Stimulated activated CD8-positive, alpha-beta memory T cell treated with anti-CD3 and anti-CD28 coated beads, Interleukin-15, amount 100 ng/mL, for 24 hours (primary cell): Measurements from ENCODE around the gene TMTC3.
"Not testable (repeated sequence)": the region's sequence is repeated elsewhere in the genome, so short reads cannot be mapped to it uniquely, and the experiment has no call there.

Source experiments
- DNase-seq: peaks from one replicate; pipeline ENCODE4 v3.0.0-alpha.2; 2020; ENCODE audit warnings: low read depth

Gene TMTC3

GRCh38 chr12:88166179-88166578 lies 24.1 kb downstream of the TMTC3 start:
- DNase-seq = no peak

GRCh38 chr12:88167384-88167783 lies 25.3 kb downstream of the TMTC3 start:
- DNase-seq = no peak

GRCh38 chr12:88172844-88173407 lies 30.8 kb downstream of the TMTC3 start:
- DNase-seq = no peak

- DNase-seq = no peak
These were observed 33.4 kb downstream of the TMTC3 start for GRCh38 chr12:88175544-88175943.

GRCh38 chr12:88179436-88180014 lies 37.4 kb downstream of the TMTC3 start:
- DNase-seq = no peak

- DNase-seq = no peak
These were observed 39.8 kb downstream of the TMTC3 start for GRCh38 chr12:88181881-88182280.

- DNase-seq = no peak
These were observed 40.3 kb downstream of the TMTC3 start for GRCh38 chr12:88182416-88182815.

- DNase-seq = no peak
These were observed 42.1 kb downstream of the TMTC3 start for GRCh38 chr12:88184196-88184595.

GRCh38 chr12:88185279-88185678 lies 43.2 kb downstream of the TMTC3 start:
- no peak for DNase-seq

- no peak for DNase-seq
These were observed 43.9 kb downstream of the TMTC3 start for GRCh38 chr12:88185988-88186387.

- DNase-seq = no peak
These were observed 45.5 kb downstream of the TMTC3 start for GRCh38 chr12:88187571-88187970.

GRCh38 chr12:88188180-88188579 lies 46.1 kb downstream of the TMTC3 start:
- DNase-seq = no peak

- DNase-seq = no peak
These were observed 50.3 kb downstream of the TMTC3 start for GRCh38 chr12:88192426-88192825.

- no peak for DNase-seq
These were observed 52.8 kb downstream of the TMTC3 start for GRCh38 chr12:88194868-88195267.

- DNase-seq = no peak
These were observed 57.9 kb downstream of the TMTC3 start for GRCh38 chr12:88200029-88200428.

GRCh38 chr12:88202500-88202899 lies 60.4 kb downstream of the TMTC3 start:
- DNase-seq = no peak

- no peak for DNase-seq
These were observed 64.5 kb downstream of the TMTC3 start for GRCh38 chr12:88206601-88207000.

- DNase-seq = no peak
These were observed 66.0 kb downstream of the TMTC3 start for GRCh38 chr12:88207921-88208620.

GRCh38 chr12:88208661-88209060 lies 66.6 kb downstream of the TMTC3 start:
- DNase-seq = no peak

- DNase-seq = not testable (repeated sequence)
These were observed 68.2 kb downstream of the TMTC3 start for GRCh38 chr12:88210311-88210710.

- DNase-seq = no peak
These were observed 76.2 kb downstream of the TMTC3 start for GRCh38 chr12:88218293-88218692.

GRCh38 chr12:88219861-88220260 lies 77.8 kb downstream of the TMTC3 start:
- no peak for DNase-seq

- no peak for DNase-seq
These were observed 81.4 kb downstream of the TMTC3 start for GRCh38 chr12:88223519-88223918.

- DNase-seq = no peak
These were observed 83.7 kb downstream of the TMTC3 start for GRCh38 chr12:88225776-88226175.
